HG03432 (cell line): ENCODE measurements around the gene RFNG.

Experiments
- ATAC-seq: cut with Tn5 transposase; IDR thresholded peaks from one replicate; pipeline ENCODE4 v1.9.1; 2021; ENCODE audit warnings: mild to moderate bottlenecking, moderate library complexity; ENCODE audit not compliant: unreplicated experiment

The RFNG gene

DNA sequence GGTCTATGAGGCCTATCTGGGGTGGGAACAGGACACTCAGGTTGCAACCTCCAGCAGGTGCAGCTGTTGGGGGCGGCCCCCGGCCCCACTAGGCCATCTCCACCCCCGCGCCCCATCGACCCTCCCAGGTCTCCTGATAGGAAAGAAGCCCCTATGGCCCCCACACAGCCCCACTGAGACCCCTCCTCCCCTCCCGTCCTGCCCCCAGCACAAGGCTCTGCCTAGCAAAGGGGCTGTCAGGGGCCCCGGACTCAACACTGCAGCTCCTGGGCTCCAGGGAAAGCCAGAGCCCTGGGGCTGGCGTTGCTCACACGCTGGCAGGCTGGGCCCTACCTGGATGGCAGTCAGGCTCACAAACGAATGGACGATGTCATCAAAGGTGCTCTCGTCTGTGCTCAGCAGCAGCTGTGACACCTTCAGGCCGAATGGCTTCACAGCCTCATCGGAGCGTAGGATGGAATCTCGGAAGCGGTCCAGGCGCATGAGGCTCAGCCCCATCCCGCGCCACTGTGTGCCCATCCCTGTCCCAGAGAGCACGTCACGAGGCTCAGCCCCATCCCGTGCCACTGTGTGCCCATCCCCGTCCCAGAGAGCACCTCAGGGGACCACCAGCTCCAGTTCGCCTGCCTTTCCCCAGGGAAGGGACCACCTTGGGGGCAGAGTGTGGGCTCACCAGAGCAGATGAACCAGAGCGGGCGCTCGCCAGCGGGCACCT is 39.1 kb upstream of the RFNG start:
- no peak for ATAC-seq

DNA sequence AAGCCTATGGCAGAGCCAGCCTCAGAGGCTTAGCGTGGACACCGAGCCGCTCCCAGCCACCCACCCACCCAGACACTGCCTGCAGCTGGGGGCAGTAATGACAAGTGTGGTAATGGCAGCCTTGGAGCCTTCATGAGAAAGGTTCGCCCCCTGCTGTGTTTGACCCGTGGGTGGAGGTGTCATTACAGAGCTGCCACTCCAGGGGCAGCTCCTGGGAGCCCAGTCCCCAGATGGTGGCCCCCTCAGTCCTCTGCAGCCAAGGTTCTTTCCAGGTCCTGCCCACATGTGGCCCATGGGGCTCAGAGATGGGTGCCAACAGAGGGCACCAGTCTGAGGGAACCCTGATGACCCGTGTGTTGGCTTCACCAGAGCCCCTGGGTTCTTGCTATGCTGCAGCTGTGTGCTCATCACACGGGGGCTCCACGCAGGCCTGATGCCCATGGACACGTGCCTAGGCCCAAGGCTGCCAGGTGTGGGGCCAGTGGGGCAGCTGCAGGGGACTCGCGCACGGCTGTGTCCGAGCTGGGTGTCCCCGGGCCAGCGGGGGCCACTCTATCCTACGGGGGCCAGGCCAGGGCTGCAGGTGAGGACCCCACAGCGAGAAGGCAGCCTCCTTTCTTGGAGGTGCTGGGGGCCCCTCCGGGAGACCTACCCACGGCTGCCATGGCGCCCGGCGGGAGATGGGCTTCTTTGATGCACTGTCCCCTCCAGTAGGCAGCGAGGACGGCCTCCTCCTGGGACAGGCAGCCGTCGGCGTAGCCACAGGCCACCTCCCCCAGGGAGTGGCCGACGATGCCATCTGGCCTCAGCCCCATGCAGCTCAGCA is 38.3 kb upstream of the RFNG start:
- no peak for ATAC-seq

DNA sequence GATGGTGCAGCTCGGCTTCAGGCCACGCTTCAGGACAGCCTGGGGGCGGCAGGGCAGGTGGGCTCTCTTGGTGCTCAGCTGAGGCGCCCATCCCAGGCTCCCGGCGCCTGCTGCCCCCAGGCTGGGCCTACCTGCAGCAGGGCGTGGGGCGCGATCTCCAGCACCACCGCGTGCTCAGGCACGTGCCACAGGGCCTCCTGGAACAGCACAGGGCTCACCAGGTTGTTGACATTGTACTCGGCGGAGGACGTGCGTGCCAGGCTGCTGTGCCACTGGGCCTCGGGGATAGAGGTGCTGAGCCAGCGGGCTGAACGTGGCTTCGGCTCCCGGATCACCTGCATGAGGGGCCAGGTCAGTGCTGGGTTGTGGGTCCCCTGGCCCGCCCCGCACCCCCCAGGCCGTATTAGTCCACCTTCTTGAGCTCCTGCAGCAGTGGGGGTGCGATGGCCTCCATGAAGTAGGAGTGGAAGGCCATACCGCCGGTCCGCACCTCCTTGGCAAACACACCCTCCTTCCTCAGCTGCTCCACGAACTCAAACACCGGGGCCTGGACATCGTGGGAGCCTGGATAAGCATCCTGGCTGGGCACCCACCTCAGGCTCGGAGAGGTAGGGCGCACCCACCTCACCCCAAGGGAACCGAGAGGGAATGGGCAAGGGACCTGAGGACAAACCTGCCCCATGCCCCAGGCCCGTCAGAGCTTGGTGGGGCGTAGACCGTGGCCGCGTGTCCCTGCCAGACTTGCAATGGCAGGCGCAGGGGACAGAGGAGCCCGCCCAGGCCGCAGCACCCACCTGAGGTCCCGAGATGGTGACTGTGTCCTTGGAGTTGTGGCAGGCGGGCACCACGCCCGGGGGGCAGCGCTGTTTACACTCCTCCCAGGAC is 37.5 kb upstream of the RFNG start:
- ATAC-seq = no peak

DNA sequence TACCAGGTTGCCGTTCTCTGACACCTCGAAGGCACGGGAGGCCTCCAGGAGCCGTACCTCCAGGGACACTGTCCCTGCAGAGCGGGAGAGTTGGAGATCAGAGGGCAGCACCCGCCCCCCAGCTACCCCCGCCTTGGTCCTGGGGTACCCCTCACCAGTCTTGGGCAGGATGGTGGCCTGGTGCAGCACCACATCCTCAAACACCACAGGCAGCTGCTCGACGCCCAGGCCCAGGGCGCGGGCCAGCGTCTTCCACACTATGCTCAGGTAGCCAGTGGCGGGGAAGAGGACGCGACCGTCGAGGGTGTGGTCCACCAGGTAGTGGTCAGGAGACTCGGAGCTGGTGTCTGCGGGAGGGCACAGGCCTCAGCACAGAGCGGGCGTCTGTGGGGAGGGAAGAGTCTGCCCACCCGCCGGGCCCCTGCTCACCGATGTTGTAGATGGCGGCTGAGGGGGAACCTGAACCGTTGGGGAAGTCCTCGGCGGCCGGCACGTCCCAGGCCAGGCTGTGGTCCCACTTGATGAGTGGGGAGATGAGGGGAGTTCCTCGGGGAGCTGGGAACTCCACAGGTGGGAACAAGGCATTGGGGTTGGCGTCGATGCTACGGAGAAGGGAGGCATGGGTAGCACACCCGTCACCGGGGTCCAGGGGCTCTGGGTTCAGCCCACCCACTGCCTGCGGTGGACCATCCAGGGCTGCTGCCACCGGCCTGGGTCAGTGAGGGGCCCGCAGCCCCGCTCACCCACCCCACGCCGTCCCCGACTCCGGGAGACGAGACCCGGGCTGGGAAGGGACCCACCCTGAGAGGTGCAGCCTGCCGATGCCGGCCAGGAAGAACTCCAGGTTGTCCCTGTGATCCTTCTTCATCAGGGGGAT is 36.6 kb upstream of the RFNG start:
- ATAC-seq = no peak

DNA sequence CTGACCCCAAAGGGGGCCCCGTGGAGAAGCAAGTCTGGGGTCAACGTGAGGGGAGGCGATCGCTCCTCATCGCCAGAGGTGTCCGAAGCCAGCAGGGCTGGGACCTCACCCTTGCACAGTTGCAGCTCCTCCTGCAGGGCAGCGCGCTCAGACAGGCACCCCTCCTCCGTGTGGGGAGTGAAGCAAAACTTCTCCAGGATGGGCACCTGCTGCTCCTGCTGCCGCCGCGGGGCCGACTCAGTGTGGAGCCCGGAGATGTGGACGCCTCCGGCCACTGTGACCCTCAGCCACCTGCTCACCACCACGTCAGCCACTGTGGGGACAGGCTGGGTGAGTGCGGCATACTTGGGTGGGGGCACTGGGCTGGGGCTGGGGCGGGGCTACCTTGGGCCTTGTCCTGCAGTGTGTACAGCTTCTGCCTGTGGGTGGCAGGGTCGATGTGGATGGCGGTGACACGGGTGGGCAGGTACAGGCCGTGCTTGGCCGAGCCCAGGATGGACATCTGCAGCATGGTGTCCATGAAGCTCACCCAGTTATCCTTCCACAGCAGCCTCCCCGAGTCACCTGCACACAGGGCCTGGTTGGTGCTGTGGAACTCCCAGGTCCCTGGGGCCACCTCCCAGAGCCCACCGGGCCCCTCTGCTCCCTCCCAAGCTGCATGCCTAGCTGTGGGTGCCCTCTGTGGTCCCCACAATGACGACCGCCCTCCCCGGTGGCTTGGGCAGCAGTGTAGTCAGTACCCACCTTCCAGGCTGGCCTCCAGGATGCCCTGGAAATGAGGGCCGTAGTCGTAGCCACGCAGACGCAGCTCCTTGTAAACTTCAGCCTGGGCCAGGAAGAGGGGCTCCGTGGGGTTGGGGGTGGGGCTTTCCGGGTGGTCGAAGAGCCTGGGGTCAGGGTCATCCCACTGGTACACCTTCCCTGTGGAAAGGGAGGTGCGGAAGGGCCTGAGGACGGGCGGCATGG is 35.6 kb upstream of the RFNG start:
- no peak for ATAC-seq

DNA sequence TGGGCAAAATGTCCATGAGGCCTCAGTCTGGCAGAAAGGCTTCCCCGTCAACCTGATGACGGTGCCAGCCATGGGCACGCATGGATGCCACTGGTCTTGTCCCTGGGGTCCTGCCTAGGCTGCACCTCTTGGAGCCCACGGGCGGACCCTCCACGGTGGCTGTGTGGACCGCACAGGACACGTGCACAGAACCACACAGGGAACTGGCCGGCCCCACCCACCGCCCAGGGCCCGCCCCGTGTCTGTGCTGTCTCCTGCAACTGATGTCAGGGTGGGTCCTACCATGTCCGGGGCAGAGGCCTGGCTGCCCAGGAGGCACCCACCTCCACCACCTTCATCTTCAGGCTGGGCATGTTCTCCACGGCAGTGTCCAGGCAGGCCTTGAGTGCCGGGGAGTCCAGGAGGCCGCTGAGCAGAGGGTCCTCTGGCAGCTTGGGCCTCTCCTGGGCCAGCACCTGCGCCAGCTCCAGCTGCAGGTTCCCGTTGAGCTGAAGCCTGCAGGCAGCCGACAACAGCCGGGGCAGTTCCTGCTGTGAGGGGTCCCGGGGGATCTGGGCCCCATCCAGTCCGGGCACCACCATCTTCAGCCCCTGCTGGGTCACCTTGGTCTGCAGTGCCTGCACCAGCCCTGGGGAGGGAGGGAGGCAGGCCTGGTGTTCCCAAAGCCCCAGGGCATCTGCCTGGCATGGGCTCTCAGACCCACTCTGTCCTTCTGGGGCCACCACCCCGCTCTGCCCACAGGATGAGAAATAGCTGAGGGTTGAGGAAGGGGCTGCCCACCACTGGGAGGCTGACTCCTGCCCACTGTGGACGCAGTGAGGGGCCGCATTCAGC is 34.5 kb upstream of the RFNG start:
- no peak for ATAC-seq

DNA sequence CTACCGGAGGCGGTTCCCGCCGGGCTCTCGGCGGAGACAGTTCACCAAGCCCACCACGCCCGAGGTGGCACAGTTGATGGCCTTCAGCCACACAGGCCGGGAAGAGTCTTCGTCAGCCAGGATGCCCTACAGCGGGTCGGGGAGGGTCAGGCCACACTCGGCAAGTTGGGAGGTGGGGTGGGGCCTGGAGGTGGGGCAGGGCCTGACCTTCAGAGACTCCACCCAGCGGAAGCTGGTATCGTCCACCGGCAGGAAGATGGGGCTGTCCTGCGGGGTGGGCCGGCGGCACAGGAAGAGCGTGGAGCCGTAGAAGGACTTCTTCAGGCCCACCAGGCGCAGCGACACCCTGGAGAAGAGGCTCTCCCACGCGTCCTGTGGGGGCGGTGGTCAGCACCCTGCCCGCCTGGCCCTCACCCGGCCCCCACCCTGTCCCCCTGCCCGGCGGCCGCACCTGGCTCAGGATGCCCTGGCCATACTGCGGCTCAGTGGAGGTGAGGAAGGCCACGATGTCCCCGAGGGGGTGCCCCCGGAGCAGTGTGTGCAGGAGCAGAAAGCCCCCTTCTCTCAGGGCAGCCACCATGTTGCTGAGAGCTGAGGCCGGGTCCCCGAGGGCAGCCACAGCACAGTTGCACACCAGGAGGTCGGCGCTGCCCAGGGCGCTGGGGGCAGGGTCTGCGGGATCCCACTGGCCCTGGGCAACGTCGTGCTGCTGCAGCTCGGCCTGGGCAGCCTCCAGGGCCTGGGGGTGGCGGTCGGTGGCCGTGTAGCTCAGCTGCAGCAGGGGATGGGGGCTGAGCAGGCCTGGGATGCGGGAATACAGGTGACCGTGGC is 33.6 kb upstream of the RFNG start:
- ATAC-seq = no peak

DNA sequence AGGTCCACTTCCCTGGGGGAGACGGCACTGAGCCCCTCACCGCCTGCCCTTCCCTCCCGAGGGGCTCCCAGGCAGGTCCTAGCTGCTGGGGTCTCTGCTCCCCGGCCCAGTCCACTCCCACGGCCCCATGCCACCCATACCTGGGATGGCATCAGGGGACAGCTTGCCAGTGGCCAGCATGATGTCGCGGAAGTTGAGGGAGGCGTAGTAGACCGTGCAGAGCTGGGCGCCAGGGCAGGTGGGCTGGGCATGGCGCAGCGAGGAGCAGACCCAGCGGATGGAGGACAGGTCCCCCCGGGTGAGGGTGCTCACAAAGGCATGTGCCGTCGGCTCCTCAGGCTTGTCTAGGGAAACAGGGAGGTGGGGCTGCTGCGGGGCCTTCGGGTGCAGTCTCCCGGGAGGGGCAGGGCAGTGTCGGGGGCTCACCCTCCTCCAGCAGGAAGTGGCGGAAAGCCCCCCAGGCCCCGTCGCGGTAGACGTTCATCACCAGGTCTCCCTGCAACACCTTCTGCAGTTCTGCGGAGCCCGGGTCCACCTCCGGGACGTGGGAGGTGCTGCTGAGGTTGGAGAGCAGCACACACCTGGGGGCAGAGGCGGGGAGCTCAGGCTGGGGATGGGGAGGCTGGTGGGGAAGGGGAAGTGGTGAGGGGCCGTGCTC is 32.9 kb upstream of the RFNG start:
- ATAC-seq = no peak

DNA sequence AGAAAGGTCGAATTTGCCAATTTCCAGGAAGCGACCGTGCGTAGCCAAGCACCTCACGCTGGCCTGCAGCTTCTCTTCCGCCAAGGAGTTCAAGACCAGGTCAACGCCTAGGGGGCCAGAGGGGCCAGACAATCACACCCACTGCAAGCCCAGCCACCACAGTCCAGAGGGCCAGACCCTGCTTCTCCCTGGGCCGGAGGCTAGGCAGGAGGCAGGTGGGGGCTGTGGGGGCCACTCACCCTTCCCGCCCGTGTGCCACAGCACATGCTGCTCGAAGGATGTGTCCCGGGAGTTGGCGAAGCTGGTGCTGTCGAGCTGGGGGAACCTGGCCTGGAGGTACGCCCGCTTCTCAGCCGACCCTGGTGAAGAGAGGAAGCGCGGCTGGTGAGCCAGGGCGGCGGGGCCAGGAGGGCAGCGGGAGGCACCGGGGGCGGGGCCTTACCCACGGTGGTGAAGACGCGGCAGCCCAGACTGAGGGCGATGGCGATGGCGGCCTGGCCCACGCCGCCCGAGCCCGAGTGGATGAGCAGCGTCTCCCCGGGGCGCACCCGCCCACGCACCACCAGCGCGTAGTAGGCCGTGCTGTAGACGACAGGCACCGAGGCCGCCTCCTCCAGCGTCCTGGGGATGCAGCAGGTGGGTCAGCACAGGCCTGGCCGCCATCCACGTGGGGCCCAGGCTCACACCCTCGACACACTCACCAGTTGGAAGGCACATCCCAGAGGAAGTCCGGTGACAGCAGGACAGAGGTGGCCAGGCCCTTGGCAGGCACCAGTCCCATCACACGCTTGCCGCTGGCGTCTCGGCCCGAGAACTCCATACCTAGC is 32.1 kb upstream of the RFNG start:
- no peak for ATAC-seq

DNA sequence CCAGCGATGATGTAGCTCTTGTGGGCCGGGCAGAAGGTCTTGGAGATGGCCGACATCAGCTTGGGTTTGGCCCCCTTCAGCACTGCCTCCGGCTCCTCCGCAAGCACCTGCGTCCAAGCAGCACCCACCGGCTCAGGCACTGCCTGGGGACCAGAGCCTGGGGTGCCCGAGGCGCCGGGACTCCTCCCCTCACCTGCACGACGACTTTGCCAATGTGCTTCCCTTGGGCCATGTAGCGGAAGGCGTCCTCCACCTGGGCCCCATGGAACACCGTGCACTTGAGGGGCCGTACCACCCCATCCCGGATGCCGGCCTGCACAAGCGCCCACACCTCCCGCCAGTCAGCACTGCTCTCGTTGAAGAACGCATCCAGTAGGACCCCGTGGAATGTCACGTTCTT is 31.4 kb upstream of the RFNG start:
- ATAC-seq = no peak

DNA sequence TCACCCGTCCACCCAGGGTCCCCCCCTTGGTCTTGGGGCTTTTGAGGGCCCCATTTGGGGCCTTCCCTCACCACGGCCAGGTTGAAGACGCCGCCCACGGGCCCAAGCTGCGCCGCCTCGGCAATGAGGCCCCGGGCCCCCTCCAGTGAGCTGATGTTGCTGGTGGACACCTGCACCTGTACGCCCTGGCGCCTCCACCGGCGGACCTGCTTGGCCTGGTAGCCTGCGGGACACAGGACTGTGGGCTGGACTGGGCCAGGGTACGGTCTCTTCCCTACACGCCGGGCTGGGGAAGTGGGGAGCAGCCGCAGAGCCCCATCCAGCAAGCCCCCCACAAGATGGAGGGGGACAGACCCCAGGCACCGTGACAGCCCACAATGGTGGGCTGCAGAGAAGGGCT is 30.8 kb upstream of the RFNG start:
- ATAC-seq = no peak

DNA sequence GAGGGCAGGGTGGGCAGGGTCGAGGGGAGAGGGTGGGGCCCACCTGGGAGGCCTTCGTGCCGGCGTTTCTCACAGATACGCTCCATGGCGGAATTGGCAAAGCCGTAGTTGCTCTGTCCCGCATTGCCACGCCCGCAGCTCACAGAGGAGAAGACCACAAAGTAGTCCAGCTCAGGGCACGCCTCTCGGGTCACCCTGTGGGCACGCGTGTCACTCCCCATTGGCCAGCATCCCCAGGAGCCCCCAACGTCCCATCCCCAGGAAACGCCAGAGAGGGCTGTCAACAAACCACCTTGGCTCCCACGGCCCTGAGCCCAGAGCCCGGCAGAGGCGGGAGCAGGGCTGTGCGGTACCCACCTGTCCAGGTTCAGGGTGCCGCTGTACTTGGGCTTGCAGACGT is 30.4 kb upstream of the RFNG start:
- no peak for ATAC-seq

DNA sequence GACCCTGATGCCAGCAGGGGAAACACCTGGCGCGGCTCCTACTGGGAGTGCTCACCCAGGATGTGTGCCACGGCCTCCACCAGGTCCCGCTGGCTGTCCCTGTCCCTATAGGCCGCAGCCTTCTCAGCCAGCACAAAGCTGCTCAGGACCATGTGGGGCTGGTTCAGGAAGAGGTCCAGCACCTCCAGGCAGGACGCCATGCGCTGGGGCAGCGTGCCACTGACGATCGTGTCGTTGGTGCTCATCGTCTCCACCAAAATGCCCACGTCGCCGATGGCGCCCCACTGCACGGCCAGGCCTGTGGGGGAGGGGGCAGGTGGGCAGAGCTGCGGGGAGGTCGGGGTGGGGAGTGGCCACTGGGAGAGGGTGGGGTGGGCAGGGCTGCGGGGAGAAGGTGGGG is 29.9 kb upstream of the RFNG start:
- no peak for ATAC-seq

DNA sequence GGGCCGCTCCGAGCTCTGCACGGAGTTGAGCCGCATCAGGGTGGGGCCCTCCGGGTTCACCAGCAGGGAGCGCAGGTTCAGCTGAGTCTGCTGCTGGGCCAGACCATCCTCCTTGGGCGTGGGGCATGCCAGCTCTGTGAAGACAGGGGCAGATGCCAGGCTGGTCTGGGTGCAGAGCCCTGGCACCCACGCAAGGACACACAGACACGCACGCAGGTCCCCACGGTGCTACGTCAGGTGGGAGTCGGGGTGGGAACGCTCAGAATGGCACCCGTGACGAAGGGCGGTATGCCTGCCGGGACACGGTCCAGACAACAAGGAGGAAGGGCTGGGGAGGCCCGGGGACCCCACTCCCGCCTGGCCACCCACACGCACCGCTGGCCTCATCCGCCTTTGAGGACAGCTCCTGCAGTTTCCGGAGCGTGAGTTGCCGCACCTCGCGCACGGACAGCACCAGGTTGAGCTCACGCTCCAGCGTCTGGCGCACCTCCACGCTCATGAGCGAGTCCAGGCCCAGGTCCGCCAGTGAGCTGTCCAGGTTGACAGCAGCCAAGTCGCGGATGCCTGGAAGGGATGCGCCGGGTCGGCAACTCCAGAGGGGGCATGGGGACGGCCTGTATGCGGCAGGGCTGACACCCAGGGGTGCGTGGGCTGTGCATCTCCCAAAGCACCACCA is 29.3 kb upstream of the RFNG start:
- no peak for ATAC-seq

DNA sequence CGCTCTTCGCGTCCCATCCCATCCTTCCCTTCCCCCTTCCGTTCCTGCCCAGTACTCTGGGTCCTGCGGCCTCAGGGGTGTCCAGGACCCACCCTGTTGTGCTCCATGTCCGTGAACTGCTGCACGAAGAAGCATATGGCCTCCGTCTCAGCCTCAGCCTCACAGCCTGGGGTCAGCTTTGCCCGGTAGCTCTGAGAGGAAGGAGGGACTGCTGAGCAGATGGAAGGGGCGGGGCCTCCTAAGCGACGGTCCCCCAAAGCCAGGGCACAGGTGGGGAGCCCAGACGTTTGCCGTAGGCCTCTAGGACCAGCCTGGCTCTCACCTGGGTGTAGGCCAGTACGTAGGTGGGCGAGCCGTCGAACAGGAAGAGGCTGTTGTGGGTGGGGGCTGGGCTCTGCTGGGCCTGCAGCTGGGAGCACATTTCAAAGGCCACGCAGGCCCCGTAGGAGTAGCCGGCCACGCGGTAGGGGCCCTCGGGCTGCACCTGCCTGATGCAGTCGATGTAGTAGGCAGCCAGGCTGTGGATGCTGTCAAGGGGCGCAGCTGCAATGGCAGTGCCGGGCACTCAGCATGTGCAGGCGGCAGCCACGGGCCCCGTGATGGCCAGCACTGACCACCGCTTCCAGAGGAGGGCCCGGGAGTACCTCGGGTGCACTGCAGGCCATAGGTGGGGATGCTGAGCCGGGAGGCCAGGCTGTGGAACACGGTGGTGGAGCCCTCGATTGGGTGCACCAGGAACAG is 28.6 kb upstream of the RFNG start:
- ATAC-seq = no peak
